ENCODE data around the gene DOK5.

DOK5 gene

DNA sequence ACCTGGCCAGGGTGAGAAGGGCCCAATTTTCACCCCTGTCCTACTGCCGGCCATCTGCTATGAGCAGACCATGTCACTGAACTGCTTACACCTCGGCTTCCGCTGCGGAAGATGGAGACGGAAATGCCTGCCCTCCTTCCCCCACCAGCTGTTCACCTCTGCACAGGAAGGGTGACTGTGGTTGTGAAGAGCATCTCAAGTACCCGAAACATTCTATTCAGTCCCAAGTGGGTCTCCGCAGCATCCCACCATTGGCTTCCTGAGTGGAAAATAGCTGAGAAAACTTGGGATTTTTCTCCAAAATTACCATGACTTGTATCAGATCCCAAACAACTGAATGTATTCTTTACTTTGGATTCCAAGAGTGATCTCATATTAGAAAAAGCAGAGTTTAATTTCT, 16.1 kb downstream of the DOK5 start:
- TF ChIP-seq, protein P1, sequence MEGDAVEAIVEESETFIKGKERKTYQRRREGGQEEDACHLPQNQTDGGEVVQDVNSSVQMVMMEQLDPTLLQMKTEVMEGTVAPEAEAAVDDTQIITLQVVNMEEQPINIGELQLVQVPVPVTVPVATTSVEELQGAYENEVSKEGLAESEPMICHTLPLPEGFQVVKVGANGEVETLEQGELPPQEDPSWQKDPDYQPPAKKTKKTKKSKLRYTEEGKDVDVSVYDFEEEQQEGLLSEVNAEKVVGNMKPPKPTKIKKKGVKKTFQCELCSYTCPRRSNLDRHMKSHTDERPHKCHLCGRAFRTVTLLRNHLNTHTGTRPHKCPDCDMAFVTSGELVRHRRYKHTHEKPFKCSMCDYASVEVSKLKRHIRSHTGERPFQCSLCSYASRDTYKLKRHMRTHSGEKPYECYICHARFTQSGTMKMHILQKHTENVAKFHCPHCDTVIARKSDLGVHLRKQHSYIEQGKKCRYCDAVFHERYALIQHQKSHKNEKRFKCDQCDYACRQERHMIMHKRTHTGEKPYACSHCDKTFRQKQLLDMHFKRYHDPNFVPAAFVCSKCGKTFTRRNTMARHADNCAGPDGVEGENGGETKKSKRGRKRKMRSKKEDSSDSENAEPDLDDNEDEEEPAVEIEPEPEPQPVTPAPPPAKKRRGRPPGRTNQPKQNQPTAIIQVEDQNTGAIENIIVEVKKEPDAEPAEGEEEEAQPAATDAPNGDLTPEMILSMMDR (IDR thresholded peaks at IDR 0.05; ENCODE audit: extremely low read depth, missing control alignments): no peak
- DNase-seq (ENCODE audit: low spot score): no peak

DNA sequence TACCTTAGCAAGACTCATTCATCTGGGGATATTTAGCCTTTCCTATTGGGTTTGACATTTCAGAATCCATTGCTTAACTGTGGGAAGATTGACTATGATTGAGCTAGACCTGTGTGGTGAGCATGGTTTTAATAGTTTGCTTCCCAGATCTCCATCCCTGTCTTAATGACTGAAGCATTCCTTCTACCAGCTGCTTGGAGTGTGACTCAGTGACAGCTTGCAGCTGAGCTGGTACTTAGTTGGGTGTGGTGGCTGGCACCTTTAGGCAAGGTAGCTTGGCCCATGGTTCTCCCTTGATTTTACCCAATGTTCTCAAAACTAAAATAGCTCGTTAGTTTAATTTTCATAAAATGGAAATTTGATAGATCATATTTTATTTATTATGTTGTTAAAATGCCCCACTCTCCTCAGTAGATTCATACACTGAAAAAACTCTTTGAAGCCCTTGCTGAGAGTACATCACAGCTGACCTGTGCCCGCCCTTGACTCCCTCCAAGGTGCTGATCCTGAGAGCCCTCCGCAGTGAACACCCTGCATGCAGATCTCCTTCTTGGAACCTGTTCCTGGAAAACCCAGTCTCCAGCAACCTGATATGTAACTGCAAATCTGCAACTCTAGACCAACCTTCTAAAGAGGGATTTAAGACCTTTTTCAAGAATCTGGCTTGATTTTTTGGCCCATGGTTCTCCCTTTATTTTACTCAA, 19.1 kb downstream of the DOK5 start:
- DNase-seq (ENCODE audit: low spot score): no peak
- TF ChIP-seq, protein P1 (IDR thresholded peaks at IDR 0.05; ENCODE audit: extremely low read depth, missing control alignments): no peak

DNA sequence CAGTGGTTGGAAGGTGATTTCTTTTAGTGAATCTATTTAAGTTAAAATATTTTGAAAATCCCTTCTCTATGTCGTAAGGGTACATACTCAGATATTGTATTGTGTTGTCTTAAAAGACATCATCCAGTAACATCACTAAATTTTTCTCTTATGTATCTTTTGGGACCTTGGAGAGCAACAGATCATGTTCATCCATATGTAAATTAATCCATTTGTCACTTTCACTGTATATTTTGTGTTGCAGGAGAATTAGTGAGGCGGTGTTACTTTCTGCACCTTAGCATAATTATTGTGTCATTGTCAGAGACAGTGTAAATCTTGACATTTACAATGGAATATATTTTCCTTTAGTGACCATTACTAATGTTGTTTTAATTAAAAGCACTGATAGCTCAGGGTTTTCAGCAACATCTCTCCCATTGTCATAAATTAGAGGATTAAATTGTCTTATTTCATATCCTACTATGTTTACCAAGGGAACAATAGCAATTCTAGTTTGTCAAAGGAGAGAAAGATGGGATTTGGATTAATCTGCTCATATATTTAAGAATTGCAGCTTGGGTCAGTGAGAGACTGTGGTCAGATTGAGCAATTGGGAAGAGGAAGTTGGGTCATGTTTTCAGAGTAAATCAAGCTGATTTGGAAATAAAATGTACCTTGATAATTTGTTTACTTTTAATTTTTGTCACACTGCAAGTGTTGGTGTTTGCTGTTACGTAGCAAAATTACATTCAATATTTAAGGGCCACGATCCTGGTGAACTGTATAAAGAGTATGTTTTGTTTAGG, 22.7 kb downstream of the DOK5 start:
- DNase-seq (ENCODE audit: low spot score): no peak
- TF ChIP-seq, protein P1 (IDR thresholded peaks at IDR 0.05; ENCODE audit: extremely low read depth, missing control alignments): no peak

- no peak for DNase-seq (ENCODE audit: low spot score)
- TF ChIP-seq, protein P1 (IDR thresholded peaks at IDR 0.05; ENCODE audit: extremely low read depth, missing control alignments): no peak
These were observed 23.7 kb downstream of the DOK5 start for GRCh38 chr20:54499111-54499510.

DNA sequence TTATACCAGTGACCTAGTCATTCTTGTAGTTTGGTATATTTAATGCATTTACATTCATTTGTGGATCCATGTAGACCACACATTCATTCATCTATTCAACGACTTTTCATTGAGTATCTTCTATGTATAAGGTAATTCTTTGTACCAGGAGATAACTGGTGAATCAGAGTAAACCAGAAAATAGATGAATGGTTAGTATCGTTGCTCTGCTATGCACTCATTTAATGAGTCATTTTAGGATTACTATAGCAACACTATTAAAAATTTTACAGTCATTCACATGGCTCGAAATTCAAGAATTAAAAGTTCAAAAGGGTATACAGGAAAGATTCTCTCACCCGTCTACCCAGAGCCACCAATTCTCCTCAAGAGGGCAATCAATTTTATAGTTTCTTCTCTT, 26.8 kb downstream of the DOK5 start:
- DNase-seq (ENCODE audit: low spot score): no peak
- TF ChIP-seq, protein P1 (IDR thresholded peaks at IDR 0.05; ENCODE audit: extremely low read depth, missing control alignments): no peak

GRCh38 chr20:54506643-54507042, 31.2 kb downstream of the DOK5 start:
- DNase-seq (ENCODE audit: low spot score): no peak
- TF ChIP-seq, protein P1 (IDR thresholded peaks at IDR 0.05; ENCODE audit: extremely low read depth, missing control alignments): no peak

DNA sequence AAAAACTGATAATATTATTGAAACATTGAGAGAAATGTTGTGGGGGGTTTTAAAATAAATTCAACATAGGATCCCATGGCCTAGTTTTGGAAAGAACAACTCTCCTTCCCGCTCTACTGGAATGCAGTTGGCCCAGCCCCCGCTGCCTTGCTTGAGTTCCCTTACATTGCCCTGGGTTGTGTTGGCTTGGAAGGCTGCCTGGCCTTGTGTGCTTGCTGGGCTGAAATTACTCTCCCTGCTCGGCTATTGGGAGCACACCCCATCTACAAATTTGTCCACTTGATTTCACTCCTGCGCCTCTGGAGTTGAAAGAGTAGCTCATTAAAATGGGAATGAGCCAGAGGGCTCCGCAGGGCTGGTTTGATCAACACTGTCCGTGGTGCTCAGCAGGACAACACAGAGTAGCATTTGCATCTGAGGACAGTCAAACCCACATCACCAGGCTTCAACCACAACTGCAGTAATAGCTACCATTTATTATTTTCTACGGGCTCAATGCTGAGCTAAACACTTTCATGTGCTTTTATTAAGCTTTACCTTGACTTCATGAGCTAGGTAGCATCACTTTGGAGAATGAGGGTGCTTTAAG, 35.2 kb downstream of the DOK5 start:
- no peak for DNase-seq (ENCODE audit: low spot score)
- TF ChIP-seq, protein P1 (IDR thresholded peaks at IDR 0.05; ENCODE audit: extremely low read depth, missing control alignments): no peak

Data from GM20000 (cell line).